GM23338 (cell line): Measurements from ENCODE around the gene UGT1A1. TPM values are rescaled to one million over a fixed set of nuclear protein-coding genes. Genes with fewer than 3 reads are reported as not detected.

Experiments
- ATAC-seq: fragments of 200-7000 bp; cut with Tn5 transposase; 3 replicates; pipeline ENCODE4 v1.9.1; 2020
- DNase-seq: peaks from one replicate; pipeline ENCODE4 v3.0.0-alpha.2; 2015; ENCODE audit warnings: low spot score
- H2AFZ ChIP-seq: fragments of 200-600 bp; sonication (generic); 2 replicates; pipeline ENCODE4 v1.8.0; 2016; ENCODE audit warnings: antibody characterized with exemption, mild to moderate bottlenecking, moderate library complexity
- H3F3A ChIP-seq: fragments of 200-600 bp; sonication (generic); replicated peaks from 2 replicates; pipeline ENCODE4 v1.8.0; 2017; ENCODE audit warnings: antibody characterized with exemption, mixed run types, low read depth
- H3K27ac ChIP-seq: fragments of 200-600 bp; sonication (generic); 2 replicates; pipeline ENCODE4 v1.6.1; 2016; ENCODE audit warnings: low read depth
- H3K27me3 ChIP-seq: fragments of 200-600 bp; sonication (generic); 2 replicates; pipeline ENCODE4 v1.8.0; 2016; ENCODE audit warnings: mild to moderate bottlenecking, mixed run types, moderate library complexity; ENCODE audit not compliant: insufficient read depth
- H3K36me3 ChIP-seq: fragments of 200-600 bp; sonication (generic); 2 replicates; pipeline ENCODE4 v1.8.0; 2016; ENCODE audit warnings: mild to moderate bottlenecking; ENCODE audit not compliant: insufficient read depth
- H3K4me1 ChIP-seq: fragments of 200-600 bp; sonication (generic); 2 replicates; pipeline ENCODE4 v1.8.0; 2016; ENCODE audit warnings: mild to moderate bottlenecking, moderate library complexity; ENCODE audit not compliant: insufficient read depth
- H3K4me2 ChIP-seq: fragments of 200-600 bp; sonication (generic); 2 replicates; pipeline ENCODE4 v1.7.1; 2017; ENCODE audit warnings: mixed run types
- H3K4me3 ChIP-seq: fragments of 200-600 bp; sonication (generic); 2 replicates; pipeline ENCODE4 v1.6.1; 2016; ENCODE audit warnings: mixed run types
- H3K79me2 ChIP-seq: fragments of 200-600 bp; sonication (generic); replicated peaks from 2 replicates; pipeline ENCODE4 v1.8.0; 2017; ENCODE audit warnings: mild to moderate bottlenecking; ENCODE audit not compliant: insufficient read depth
- H3K9me2 ChIP-seq: fragments of 200-600 bp; sonication (generic); 2 replicates; pipeline ENCODE4 v1.8.0; 2017; ENCODE audit not compliant: insufficient read depth
- H4K20me1 ChIP-seq: fragments of 200-600 bp; sonication (generic); replicated peaks from 2 replicates; pipeline ENCODE4 v1.8.0; 2017; ENCODE audit warnings: mild to moderate bottlenecking; ENCODE audit not compliant: insufficient read depth
- H3K27ac Mint-ChIP-seq: 2 replicates; pipeline ENCODE4 v1.8.0; 2020; ENCODE audit warnings: inconsistent platforms, mild to moderate bottlenecking, moderate library complexity, mixed read lengths
- H3K27me3 Mint-ChIP-seq: 3 replicates; pipeline ENCODE4 v1.8.0; 2022; ENCODE audit warnings: low read depth, mild to moderate bottlenecking, moderate library complexity, mixed read lengths, inconsistent platforms; ENCODE audit not compliant: insufficient read depth, poor library complexity
- H3K36me3 Mint-ChIP-seq: 3 replicates; pipeline ENCODE4 v1.8.0; 2021; ENCODE audit warnings: low read depth, mild to moderate bottlenecking, inconsistent platforms, moderate library complexity, mixed read lengths
- H3K4me1 Mint-ChIP-seq: 3 replicates; pipeline ENCODE4 v1.8.0; 2020; ENCODE audit warnings: mild to moderate bottlenecking, inconsistent platforms, mixed read lengths
- H3K4me3 Mint-ChIP-seq: 3 replicates; pipeline ENCODE4 v1.8.0; 2021; ENCODE audit warnings: moderate library complexity, mild to moderate bottlenecking, inconsistent platforms, mixed read lengths
- H3K9me3 Mint-ChIP-seq: 3 replicates; pipeline ENCODE4 v1.8.0; 2020; ENCODE audit warnings: moderate library complexity, mild to moderate bottlenecking, inconsistent platforms, mixed read lengths
- EZH2phosphoT487 ChIP-seq: fragments of 200-600 bp; sonication (generic); IDR thresholded peaks from one replicate; pipeline ENCODE4 v1.8.1; 2018; ENCODE audit warnings: antibody characterized with exemption; ENCODE audit not compliant: unreplicated experiment
- NANOG ChIP-seq: IDR thresholded peaks from 2 replicates; pipeline ENCODE4 v1.6.1; 2016; ENCODE audit warnings: antibody characterized with exemption, borderline replicate concordance
- STAT1 ChIP-seq: IDR thresholded peaks from one replicate; pipeline ENCODE4 v1.6.1; 2016; ENCODE audit warnings: antibody characterized with exemption; ENCODE audit not compliant: unreplicated experiment
- ZNF114 ChIP-seq: fragments of 250-450 bp; sonication (Bioruptor Pico); IDR thresholded peaks from 2 replicates; pipeline ENCODE4 v1.5.0; 2020; ENCODE audit warnings: mild to moderate bottlenecking, moderate library complexity
- polyA plus RNA-seq: library from polyadenylated mRNA; unstranded; fragments of >200 nt; fragmentation: Nextera tagmentation; extraction: Ambion mirVana; gene quantifications from 2 replicates; pipeline ENCODE4 v1.2.1, GENCODE V29; 2016
- total RNA-seq: library from RNA; depleted of rRNA; stranded (reverse); fragments of >200 nt; shearing (Covaris generic); gene quantifications from 2 replicates; pipeline ENCODE4 v1.2.3, GENCODE V29; 2014
- TF ChIP-seq, protein P1 (sequence below), 2 experiments: fragments of 200-600 bp in 1 of 2; sonication (generic) in 1 of 2; conservative IDR thresholded peaks; 2 replicates each; pipeline versions ENCODE4 v1.5.1 to v1.6.1; 2016 to 2017; ENCODE audit warnings: antibody characterized with exemption in 2 of 2, low read depth in 2 of 2, mild to moderate bottlenecking in 2 of 2, moderate library complexity in 1 of 2
- TF ChIP-seq, protein P2 (sequence below): IDR thresholded peaks from one replicate; pipeline ENCODE4 v1.6.1; 2018; ENCODE audit warnings: antibody characterized with exemption; ENCODE audit not compliant: unreplicated experiment
- TF ChIP-seq, protein P3 (sequence below): fragments of 250-450 bp; sonication (Bioruptor Pico); IDR thresholded peaks from 2 replicates; pipeline ENCODE4 v1.5.0; 2020; ENCODE audit warnings: mild to moderate bottlenecking, moderate library complexity

Gene UGT1A1
- total and polyA plus RNA-seq, 2 experiments from 2014 or later: not detected

DNA sequence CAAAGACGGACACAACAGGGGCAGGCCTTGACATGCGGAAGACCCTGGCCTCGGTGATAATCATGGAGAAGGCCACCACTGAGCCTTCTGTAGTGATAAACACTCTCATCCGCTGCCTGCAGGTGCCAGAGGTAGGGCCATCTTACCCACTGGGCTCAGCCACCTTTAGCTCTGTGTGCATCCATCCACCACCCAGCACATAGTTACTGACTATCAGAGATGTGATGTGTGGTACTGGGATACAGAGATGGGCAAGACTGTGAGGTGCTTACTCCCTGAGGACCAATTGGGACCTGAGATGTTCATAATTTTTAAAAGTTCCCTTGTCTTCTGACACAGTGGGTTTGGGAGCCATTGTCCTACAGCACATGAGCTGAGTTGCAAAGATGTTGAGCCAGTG is 19.7 kb downstream of the UGT1A1 start:
- Mint-ChIP-seq H3K27me3 (no peaks in the 10 kb centered on the region), H3K36me3 (peaks cover 4% of the 10 kb centered on the region; the same call in 2 of the 3 replicates)

More for the DNA sequence above, 19.7 kb downstream of the UGT1A1 start:
- no peaks in the 10 kb centered on the region for H3K4me1 Mint-ChIP-seq
- Histone ChIP-seq H3K4me3 (no peak overlapping the region), H3K9me2 (0 out of 2 replicates have a peak, but pooled peaks cover 4% of the 10 kb centered on the region), H4K20me1 (no peaks in the 10 kb centered on the region), H2AFZ (no peak overlapping the region), H3K27me3 (no peaks in the 10 kb centered on the region), H3K36me3 (no peaks in the 10 kb centered on the region), H3K4me1 (no peaks in the 10 kb centered on the region), H3K27ac (no peak overlapping the region), H3K79me2 (no peaks in the 10 kb centered on the region), H3K4me2 (no peak overlapping the region), H3F3A (no peaks in the 10 kb centered on the region)
- TF ChIP-seq, protein P1, sequence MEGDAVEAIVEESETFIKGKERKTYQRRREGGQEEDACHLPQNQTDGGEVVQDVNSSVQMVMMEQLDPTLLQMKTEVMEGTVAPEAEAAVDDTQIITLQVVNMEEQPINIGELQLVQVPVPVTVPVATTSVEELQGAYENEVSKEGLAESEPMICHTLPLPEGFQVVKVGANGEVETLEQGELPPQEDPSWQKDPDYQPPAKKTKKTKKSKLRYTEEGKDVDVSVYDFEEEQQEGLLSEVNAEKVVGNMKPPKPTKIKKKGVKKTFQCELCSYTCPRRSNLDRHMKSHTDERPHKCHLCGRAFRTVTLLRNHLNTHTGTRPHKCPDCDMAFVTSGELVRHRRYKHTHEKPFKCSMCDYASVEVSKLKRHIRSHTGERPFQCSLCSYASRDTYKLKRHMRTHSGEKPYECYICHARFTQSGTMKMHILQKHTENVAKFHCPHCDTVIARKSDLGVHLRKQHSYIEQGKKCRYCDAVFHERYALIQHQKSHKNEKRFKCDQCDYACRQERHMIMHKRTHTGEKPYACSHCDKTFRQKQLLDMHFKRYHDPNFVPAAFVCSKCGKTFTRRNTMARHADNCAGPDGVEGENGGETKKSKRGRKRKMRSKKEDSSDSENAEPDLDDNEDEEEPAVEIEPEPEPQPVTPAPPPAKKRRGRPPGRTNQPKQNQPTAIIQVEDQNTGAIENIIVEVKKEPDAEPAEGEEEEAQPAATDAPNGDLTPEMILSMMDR (conservative IDR thresholded peaks at IDR 0.05; ENCODE audit: low read depth in 2 of 2): no peak
- TF ChIP-seq STAT1: no peak
- TF ChIP-seq EZH2phosphoT487: no peak
- TF ChIP-seq, protein P2, sequence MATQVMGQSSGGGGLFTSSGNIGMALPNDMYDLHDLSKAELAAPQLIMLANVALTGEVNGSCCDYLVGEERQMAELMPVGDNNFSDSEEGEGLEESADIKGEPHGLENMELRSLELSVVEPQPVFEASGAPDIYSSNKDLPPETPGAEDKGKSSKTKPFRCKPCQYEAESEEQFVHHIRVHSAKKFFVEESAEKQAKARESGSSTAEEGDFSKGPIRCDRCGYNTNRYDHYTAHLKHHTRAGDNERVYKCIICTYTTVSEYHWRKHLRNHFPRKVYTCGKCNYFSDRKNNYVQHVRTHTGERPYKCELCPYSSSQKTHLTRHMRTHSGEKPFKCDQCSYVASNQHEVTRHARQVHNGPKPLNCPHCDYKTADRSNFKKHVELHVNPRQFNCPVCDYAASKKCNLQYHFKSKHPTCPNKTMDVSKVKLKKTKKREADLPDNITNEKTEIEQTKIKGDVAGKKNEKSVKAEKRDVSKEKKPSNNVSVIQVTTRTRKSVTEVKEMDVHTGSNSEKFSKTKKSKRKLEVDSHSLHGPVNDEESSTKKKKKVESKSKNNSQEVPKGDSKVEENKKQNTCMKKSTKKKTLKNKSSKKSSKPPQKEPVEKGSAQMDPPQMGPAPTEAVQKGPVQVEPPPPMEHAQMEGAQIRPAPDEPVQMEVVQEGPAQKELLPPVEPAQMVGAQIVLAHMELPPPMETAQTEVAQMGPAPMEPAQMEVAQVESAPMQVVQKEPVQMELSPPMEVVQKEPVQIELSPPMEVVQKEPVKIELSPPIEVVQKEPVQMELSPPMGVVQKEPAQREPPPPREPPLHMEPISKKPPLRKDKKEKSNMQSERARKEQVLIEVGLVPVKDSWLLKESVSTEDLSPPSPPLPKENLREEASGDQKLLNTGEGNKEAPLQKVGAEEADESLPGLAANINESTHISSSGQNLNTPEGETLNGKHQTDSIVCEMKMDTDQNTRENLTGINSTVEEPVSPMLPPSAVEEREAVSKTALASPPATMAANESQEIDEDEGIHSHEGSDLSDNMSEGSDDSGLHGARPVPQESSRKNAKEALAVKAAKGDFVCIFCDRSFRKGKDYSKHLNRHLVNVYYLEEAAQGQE: no peak
- no peak for TF ChIP-seq NANOG
- TF ChIP-seq, protein P3, sequence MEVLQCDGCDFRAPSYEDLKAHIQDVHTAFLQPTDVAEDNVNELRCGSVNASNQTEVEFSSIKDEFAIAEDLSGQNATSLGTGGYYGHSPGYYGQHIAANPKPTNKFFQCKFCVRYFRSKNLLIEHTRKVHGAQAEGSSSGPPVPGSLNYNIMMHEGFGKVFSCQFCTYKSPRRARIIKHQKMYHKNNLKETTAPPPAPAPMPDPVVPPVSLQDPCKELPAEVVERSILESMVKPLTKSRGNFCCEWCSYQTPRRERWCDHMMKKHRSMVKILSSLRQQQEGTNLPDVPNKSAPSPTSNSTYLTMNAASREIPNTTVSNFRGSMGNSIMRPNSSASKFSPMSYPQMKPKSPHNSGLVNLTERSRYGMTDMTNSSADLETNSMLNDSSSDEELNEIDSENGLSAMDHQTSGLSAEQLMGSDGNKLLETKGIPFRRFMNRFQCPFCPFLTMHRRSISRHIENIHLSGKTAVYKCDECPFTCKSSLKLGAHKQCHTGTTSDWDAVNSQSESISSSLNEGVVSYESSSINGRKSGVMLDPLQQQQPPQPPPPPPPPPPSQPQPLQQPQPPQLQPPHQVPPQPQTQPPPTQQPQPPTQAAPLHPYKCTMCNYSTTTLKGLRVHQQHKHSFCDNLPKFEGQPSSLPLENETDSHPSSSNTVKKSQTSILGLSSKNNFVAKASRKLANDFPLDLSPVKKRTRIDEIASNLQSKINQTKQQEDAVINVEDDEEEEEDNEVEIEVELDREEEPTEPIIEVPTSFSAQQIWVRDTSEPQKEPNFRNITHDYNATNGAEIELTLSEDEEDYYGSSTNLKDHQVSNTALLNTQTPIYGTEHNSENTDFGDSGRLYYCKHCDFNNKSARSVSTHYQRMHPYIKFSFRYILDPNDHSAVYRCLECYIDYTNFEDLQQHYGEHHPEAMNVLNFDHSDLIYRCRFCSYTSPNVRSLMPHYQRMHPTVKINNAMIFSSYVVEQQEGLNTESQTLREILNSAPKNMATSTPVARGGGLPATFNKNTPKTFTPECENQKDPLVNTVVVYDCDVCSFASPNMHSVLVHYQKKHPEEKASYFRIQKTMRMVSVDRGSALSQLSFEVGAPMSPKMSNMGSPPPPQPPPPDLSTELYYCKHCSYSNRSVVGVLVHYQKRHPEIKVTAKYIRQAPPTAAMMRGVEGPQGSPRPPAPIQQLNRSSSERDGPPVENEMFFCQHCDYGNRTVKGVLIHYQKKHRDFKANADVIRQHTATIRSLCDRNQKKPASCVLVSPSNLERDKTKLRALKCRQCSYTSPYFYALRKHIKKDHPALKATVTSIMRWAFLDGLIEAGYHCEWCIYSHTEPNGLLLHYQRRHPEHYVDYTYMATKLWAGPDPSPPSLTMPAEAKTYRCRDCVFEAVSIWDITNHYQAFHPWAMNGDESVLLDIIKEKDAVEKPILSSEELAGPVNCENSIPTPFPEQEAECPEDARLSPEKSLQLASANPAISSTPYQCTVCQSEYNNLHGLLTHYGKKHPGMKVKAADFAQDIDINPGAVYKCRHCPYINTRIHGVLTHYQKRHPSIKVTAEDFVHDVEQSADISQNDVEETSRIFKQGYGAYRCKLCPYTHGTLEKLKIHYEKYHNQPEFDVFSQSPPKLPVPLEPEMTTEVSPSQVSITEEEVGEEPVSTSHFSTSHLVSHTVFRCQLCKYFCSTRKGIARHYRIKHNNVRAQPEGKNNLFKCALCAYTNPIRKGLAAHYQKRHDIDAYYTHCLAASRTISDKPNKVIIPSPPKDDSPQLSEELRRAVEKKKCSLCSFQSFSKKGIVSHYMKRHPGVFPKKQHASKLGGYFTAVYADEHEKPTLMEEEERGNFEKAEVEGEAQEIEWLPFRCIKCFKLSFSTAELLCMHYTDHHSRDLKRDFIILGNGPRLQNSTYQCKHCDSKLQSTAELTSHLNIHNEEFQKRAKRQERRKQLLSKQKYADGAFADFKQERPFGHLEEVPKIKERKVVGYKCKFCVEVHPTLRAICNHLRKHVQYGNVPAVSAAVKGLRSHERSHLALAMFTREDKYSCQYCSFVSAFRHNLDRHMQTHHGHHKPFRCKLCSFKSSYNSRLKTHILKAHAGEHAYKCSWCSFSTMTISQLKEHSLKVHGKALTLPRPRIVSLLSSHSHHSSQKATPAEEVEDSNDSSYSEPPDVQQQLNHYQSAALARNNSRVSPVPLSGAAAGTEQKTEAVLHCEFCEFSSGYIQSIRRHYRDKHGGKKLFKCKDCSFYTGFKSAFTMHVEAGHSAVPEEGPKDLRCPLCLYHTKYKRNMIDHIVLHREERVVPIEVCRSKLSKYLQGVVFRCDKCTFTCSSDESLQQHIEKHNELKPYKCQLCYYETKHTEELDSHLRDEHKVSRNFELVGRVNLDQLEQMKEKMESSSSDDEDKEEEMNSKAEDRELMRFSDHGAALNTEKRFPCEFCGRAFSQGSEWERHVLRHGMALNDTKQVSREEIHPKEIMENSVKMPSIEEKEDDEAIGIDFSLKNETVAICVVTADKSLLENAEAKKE (CRISPR knock-in tag): no peak
- TF ChIP-seq ZNF114 (CRISPR knock-in tag): no peak
- peaks cover 26% of the 10 kb centered on the region for H3K9me3 Mint-ChIP-seq
- no peak overlapping the region for H3K27ac Mint-ChIP-seq
- ATAC-seq (no peak), DNase-seq (no peak)
- H3K4me3 Mint-ChIP-seq: no peak overlapping the region
